PFSK-1 (cell line): ENCODE data around the gene EPAS1.

ENCODE experiments used
- FOXP2 ChIP-seq: optimal IDR thresholded peaks from 2 replicates; pipeline ENCODE3; 2011; ENCODE audit warnings: borderline replicate concordance, control low read depth, inconsistent platforms; ENCODE audit not compliant: insufficient read depth; ENCODE audit errors: extremely low read length, extremely low read depth
- POLR2AphosphoS5 ChIP-seq: IDR thresholded peaks from 2 replicates; pipeline ENCODE4 v1.6.1; 2012; ENCODE audit warnings: low read depth, mild to moderate bottlenecking, control low read depth, low read length, moderate library complexity
- SIN3A ChIP-seq: IDR thresholded peaks from 2 replicates; pipeline ENCODE4 v1.6.1; 2012; ENCODE audit warnings: mild to moderate bottlenecking, low read length, moderate library complexity, borderline replicate concordance; ENCODE audit not compliant: insufficient read depth
- TAF1 ChIP-seq: IDR thresholded peaks from 2 replicates; pipeline ENCODE4 v1.6.1; 2012; ENCODE audit warnings: low read length, control low read depth, borderline replicate concordance; ENCODE audit not compliant: insufficient read depth
- TF ChIP-seq, protein P1 (sequence below), 2 experiments: IDR thresholded peaks; 2 replicates each; pipeline versions ENCODE4 v1.6.1 to v1.8.0; 2011 to 2012; ENCODE audit warnings: low read depth in 2 of 2, low read length in 2 of 2, control low read depth in 1 of 2, inconsistent platforms in 1 of 2, mild to moderate bottlenecking in 1 of 2, moderate library complexity in 1 of 2; ENCODE audit not compliant: insufficient read depth in 1 of 2

Gene EPAS1

GRCh38 chr2:46268196-46268595, 29.0 kb upstream of the EPAS1 start:
- TF ChIP-seq, protein P1, sequence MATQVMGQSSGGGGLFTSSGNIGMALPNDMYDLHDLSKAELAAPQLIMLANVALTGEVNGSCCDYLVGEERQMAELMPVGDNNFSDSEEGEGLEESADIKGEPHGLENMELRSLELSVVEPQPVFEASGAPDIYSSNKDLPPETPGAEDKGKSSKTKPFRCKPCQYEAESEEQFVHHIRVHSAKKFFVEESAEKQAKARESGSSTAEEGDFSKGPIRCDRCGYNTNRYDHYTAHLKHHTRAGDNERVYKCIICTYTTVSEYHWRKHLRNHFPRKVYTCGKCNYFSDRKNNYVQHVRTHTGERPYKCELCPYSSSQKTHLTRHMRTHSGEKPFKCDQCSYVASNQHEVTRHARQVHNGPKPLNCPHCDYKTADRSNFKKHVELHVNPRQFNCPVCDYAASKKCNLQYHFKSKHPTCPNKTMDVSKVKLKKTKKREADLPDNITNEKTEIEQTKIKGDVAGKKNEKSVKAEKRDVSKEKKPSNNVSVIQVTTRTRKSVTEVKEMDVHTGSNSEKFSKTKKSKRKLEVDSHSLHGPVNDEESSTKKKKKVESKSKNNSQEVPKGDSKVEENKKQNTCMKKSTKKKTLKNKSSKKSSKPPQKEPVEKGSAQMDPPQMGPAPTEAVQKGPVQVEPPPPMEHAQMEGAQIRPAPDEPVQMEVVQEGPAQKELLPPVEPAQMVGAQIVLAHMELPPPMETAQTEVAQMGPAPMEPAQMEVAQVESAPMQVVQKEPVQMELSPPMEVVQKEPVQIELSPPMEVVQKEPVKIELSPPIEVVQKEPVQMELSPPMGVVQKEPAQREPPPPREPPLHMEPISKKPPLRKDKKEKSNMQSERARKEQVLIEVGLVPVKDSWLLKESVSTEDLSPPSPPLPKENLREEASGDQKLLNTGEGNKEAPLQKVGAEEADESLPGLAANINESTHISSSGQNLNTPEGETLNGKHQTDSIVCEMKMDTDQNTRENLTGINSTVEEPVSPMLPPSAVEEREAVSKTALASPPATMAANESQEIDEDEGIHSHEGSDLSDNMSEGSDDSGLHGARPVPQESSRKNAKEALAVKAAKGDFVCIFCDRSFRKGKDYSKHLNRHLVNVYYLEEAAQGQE (IDR thresholded peaks at IDR 0.05; ENCODE audit: insufficient read depth in 1 of 2, low read depth in 2 of 2, low read length in 2 of 2), result no peak

DNA sequence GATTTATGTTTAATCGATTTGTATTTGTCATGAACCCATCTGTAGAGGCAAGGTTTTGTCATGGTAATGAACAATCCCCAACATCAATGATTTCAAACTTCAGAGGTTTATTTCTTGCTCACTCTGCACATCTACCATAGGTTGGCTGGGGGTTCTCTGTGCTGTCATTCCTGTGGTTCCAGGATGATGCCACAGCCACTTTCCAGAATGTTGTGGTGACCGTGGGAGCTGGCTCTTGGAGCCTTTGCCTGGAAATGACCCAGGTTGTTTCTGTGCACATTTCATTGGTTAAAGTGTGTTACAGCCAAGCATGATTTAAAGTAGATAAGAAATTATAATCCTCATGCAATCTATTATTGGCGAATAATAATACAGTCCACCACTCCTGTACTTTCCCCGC, 28.2 kb upstream of the EPAS1 start:
- TF ChIP-seq TAF1 (no peak), POLR2AphosphoS5 (no peak), SIN3A (no peak)
- TF ChIP-seq, protein P1 (IDR thresholded peaks at IDR 0.05; ENCODE audit: insufficient read depth in 1 of 2, low read depth in 2 of 2, low read length in 2 of 2), result no peak

DNA sequence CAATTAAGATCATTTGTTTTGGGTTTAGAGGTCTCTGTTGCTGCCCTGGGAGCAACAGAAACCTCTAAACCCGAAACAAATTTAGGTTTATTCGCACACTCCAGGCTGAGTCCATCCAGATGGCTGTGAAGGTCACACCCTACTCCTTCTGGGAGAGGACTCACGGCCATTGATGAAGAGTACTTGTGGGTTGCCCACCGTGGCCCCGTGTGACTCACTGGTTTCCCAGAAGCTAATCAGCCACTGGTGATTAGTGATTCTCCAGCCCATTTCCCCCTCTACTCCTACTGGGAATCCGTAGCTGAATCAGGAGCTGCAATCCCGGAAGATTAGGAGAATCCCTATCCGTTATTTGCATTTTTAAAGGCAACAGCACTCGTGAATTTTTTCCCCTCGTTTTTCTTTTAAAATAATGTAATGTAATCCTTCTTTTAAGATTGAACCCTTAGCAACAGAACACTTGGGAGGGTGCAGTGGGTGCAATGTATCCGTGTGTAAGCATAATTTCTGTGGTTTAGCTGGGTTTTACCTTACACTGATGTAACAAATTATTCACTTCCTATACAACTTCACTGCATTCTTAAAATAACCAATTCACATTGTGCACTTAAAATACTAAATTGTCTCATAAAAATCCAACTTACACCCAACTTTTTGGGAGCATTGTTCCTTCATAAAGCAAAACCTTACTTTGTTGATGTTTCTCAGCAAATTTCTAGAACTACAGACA, 27.5 kb upstream of the EPAS1 start:
- TF ChIP-seq FOXP2, result no peak
- no peak for TF ChIP-seq TAF1
- TF ChIP-seq SIN3A, result no peak
- TF ChIP-seq, protein P1 (IDR thresholded peaks at IDR 0.05; ENCODE audit: insufficient read depth in 1 of 2, low read depth in 2 of 2, low read length in 2 of 2), result no peak
- TF ChIP-seq POLR2AphosphoS5, result no peak

DNA sequence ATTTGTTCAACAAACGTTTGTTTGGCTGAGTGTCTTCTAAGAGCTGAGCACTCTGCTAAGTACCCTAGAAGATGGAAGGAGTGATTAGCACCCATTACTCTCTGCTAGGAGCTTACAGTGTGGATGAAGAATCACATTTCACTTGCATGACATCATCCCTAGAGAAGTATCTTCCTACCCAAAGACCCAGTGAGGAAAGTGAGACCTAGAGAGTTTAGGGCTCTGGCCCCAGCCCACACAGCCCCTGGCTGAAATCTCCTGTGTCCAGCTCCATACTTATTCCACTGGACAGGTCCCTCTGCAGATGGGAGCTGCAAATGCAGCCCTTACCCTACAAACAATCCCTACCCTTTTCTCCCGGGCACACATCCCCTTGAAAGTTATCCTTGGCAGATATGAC, 26.8 kb upstream of the EPAS1 start:
- TF ChIP-seq TAF1, result no peak
- TF ChIP-seq, protein P1 (IDR thresholded peaks at IDR 0.05; ENCODE audit: insufficient read depth in 1 of 2, low read depth in 2 of 2, low read length in 2 of 2), result no peak
- TF ChIP-seq FOXP2, result no peak
- no peak for TF ChIP-seq POLR2AphosphoS5
- TF ChIP-seq SIN3A, result no peak

DNA sequence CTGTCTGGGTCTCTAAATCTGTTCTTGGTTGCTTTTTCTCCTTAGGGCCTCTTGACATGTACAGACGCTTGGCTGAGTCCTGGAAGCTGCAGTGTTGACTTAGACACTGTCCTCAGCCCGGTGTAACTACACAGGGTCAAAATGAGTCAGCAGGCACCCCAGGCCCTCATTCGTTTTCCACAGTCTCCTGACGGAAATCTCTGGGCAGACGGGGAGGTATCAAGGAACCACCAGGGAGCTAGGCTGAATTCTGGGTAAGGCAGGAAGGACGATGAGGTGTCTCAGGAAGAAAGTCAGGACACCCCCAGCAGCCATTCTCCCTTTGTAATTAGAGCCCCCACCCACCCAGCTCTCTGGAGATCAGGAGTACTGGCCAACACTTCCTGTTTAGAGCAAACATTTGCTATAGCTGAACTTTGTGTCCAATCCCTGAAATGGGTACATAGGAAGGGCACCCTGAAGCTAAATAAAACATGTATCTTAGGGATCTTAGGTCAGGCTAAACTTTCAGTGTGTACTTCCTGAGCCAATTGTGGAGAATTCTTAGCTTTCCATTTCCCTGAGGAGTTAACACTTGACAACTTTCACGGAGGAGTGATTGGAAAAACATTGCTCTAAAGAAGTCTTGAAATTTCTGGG, 23.9 kb upstream of the EPAS1 start:
- TF ChIP-seq TAF1 (no peak), SIN3A (no peak), FOXP2 (no peak), POLR2AphosphoS5 (no peak)
- TF ChIP-seq, protein P1 (IDR thresholded peaks at IDR 0.05; ENCODE audit: insufficient read depth in 1 of 2, low read depth in 2 of 2, low read length in 2 of 2), result no peak
